Femur (tissue), 1 donor: ENCODE measurements around the gene DCAF4.
"Not testable (repeated sequence)": the region's sequence is repeated elsewhere in the genome, so short reads cannot be mapped to it uniquely, and the experiment has no call there.

Source experiments
- DNase-seq: peaks from one replicate; pipeline ENCODE4 v3.0.0-alpha.2; 2017

Gene DCAF4

DNA sequence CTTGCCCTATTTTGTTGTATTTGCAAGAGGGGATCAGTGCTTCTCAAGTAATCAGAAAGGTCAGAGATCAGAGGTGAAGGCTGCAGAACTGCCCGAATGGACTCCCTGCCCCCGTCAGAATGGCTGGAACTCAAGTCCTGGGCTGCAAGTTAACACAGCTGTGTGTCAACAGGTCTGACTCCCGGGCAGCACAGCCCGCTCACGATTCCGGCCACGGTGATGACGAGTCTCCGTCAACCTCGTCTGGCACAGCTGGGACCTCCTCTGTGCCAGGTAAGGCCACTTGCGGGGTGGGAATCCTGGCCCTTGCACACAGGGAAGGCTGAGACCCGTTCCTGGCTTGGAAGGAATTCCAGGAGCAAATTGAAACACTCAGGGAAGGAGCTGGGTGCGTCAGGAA, 13.4 kb downstream of the DCAF4 start:
- DNase-seq, result no peak

DNA sequence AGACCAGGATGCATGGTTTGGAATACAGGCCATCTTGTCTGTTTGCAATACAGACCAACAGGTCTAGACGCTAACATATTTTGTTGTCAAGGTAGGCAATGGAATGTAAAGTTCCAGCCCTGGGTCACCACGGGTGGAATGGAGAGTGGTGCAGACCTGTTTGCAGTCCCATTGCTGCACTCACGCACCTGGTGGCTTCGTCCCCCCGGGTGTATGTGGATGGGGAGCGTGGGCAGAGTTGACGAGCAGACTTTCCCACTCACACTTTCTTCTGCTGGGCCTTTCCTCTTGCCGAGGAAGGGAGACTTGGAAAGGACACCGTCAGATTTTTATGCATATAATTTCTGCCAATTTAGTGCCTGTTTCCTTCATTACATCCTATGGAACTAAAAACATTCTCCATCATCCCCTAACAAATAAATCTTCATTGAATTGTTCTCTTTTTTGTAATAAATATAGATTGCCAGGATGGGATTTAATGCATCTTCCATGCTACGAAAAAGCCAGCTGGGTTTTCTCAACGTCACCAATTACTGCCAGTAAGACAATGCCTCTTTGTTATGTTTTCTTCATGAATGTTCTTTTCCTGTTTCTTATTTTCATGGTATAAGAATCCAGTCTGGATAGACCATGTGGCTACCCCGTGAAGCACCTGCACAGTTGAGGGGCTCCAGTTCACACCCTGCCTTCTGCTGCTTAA, 15.2 kb downstream of the DCAF4 start:
- no peak for DNase-seq

DNA sequence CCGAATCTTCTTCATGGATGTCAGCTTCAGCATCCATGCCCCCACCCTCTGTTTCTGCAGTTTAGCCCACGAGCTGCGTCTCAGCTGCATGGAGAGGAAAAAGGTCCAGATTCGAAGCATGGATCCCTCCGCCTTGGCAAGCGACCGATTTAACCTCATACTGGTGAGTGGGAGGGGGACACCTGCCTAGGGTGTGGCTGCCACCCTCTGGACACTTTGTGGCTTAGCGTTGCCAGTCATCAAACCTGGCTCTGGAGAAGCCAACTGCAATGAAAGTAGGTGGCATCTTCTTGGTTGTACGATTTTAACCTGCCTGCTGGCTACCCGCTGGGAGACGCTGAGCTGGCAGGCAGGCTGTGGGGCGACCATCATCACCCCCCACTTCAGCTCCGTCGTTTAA, 16.7 kb downstream of the DCAF4 start:
- DNase-seq, result no peak

DNA sequence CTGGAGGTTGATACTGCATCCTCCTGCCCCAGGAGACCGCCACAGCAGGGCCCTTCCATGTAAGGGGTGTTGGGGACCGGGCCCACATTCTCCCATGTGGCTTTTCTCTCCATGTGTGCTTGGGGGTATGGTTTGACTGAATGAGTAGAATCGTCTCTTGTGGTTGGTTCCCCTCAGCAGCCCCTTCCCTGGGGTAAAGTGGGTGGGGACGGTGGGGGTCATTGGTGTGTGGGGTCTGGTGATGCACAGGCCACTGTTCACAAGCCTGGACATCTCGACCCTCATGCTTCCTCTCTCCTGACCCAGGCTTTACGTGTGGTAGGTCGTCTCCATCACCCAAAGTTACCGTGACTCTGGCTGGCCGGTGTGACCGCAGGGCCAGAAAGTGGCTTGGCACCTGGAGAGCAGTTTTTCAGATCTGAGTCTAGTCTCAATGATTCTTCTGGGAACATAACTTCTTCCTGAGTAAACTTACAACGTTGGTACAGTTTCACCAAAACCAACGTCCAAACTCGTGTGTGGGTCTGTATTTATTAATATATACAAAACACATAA, 17.7 kb downstream of the DCAF4 start:
- DNase-seq, result no peak

DNA sequence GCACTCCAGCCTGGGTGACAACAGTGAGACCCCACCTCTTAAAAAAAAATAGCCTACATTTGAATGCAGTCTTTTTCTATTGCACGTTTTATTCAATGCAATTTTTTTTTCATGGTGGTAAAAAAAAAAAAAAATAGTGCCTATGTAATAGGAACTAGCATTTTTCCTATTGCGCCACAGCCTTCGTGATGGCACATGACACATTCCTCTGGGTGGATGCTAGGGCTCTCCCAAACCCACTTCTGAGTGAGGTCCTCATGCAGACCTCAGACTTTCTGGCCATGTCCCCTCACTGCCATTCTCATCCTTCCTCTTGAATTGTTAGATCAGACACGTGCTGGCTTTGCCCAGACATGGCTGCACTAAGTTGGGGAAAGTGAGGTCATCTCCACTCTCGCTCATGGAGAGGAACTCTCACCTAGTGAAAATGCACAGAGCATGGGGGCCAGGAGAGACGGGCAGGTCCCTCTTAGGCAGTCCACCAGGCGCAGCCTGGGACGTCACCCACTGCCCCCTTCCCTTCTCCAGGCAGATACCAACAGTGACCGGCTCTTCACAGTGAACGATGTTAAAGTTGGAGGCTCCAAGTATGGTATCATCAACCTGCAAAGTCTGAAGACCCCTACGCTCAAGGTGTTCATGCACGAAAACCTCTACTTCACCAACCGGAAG, 19.2 kb downstream of the DCAF4 start:
- no peak for DNase-seq

DNA sequence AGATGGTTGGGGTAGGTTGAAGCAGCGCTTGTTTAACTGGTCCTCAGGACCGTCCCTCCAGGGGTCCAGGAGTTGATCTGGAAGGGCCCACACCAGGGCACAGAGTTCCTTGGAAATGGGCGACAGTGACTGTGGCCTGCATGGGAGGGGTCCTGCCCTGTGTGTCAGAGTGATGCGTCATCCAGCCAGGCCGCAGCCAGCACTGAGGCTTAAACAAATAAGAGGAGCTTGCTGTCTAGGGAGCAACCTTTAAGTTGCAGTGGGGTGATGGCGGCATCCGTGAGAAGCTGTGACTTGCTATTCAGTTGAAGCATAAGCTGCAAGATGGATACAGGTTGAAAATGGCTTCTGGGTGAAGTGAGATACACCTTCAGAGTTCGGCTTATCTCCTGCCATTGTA, 20.2 kb downstream of the DCAF4 start:
- DNase-seq, result no peak

DNA sequence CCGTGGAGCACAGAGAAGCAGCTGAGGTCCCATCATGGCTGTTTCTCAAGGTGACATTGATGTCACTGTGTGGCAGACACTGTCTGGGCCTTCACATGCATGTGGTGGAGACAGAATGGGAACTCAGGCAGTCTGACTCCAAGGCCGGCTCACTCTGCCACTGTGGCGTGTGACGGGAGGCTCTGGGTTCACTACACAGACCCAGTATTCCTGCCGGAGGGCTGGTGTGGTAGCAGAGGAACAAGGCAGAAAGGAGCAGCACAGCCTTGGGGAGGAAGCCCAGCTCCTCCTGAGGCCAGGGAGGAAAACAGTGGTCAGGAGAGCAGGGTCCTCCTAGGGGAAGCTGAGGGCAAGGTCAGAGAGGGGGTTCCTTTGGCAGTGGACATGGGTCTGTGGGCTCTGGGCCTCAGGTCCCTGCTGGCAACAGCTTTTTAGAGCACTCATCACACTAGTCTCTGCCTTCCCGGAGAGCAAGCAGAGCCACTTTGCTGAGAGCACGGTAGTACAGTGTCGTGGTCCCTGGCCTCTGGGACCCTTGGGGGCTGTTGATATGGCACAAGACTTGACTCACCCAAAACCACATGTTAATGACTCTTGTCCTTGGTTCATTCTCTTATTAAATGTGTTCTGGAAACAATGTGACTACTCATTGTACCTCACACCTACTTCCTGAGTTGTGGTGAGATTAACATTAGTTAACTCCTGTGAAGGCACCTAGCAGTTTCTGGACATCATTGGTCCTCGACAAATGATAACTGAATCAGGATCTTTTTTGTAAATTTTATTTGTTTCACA, 21.3 kb downstream of the DCAF4 start:
- no peak for DNase-seq

DNA sequence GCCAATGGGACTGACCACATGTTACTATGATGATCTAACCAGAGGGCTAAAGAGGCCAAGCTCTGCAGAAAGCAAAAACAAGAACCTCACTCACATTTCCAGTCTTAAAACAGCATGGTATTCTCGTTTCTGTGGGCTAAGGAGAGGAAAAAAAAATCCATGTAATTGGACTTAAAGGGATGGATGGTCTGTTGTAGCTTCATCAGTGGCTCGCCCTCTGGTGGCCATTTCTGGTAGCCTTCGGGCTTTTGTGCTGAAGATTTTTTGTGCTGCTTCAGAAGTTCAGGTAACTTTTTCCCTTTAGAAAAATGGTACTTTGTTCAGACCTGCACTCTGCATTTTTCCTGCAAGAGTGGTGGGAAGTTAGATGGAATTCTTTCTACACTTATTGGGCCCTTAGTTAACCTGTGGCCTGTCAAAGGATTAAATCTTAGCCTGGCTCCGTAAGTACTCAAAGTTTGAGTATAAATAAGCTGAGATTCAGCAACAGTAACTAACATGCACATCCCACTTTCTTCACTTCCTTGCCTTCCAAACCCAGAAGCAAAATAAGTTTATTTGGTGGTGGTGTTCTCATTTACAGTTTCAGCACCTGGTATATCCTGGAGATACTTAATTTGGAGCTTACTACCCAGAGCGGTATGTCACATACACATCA, 22.3 kb downstream of the DCAF4 start:
- DNase-seq, result peak; percentile 62

DNA sequence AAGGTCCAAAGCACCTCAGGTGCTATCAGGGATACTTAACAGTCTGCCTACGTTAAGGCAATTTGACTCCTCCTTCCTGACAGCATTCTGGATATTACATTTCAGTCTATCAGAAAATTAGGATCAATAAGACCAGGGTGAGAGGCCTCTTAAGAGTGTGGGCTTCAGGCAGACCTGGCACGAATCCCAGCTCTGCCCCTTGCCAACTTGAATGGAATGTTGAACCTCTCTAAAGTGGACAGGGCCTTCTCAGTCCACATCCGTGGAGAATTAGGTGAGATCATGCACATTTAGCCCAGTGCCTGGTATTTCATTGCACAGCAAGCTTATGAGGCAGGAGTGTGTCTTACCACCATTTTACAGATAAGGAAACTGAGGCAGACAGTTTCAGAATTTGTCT, 25.9 kb downstream of the DCAF4 start:
- no peak for DNase-seq

DNA sequence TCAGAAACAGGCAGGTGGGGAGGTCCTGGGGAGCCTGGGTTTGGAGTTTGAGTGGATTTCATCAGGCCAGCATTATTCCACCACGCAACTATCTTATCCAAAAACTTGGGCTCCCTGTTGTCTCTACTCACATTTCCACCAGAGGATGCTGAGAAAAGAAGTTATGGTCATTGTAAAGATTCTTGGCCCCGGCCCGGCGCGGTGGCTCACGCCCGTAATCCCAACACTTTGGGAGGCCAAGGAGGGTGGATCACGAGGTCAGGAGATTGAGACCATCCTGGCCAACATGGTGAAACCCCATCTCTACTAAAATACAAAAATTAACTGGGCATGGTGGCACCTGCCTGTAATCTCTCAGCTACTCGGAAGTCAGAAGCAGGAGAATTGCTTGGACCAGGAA, 30.5 kb downstream of the DCAF4 start:
- DNase-seq, result not testable (repeated sequence)

DNA sequence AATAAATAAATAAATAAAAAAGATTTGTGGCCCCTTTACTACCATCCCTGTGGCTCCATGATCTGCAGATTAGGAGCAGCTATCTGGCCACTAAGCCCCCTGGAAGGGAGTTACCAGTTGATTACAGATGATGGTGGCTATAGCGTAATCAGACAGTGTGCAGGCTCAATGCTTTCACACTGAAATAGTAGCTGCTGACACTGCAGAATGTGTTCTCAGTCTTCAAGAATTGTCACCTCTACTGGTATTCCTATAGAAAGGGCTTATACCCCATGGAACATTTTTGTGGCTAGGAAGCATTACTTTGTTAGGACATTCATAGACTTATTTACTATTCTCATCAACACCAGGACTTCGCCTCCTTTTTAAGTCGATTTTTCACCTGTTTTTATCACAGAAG, 30.9 kb downstream of the DCAF4 start:
- no peak for DNase-seq

DNA sequence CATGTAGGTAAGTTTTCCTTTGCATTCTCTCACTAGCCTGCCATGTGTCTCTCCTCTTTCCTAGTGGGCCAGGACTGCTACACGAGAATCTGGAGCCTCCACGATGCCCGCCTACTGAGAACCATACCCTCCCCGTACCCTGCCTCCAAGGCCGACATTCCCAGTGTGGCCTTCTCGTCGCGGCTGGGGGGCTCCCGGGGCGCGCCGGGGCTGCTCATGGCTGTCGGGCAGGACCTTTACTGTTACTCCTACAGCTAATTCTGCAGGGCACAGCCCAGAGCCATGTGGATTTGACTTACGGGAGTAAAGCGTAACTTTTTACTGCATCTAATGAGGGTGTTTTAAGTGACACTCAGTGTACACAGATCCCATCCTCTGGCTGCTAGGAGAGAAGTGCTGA, 32.3 kb downstream of the DCAF4 start:
- DNase-seq, result no peak

DNA sequence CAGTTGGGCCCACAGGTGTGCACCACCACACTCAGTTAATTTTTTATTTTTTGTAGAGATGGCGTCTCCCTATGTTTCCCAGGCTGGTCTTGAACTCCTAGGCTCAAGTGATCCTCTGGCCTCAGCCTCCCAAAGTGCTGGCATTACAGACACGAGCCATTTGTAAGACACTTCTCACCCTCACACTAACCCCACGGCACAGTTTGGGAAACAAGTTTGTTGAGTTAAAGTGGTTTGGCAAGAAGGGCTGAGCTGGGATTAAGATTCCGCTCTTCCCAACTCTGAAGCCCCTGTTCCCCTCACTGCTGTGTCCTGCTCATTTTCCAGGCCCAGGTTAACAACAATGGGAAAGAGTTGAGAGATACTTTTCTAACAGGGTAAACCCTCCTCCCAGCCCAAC, 34.8 kb downstream of the DCAF4 start:
- not testable (repeated sequence) for DNase-seq

DNA sequence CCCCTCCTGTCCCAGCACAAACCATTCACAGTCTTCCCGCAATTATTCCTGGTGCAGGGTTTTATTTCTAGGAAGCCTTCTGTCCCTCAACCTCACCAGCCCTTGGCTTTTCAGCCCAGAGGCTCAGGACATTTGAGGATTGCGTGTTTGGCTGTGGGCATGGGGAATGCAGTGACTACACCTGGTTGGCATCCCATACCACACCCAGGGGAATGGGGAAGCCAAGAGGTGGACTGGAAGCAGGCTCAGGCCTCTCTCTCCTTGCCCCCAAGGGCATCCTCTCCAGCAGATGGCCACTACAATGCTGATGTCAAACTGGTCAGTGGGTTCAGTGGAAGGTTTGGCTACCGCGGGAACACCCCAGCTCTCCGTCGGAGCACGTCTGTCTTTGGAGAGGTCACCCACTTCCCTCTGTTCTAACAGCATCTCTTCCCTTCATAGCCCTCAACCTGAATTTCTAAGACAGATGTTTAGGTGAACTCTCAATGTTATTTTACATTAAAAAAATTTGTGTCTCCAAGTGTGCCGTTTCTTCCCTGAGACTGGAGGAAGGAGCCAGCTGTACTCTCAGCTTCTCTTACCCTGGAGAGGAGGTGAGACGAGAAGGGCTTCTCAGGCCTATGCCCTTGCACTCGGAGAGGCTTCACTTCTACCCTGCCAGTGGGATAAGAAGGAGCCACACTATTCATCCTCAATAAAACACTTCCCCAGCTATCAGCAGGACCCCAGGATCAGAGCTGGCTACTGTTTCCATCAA, 35.5 kb downstream of the DCAF4 start:
- no peak for DNase-seq

DNA sequence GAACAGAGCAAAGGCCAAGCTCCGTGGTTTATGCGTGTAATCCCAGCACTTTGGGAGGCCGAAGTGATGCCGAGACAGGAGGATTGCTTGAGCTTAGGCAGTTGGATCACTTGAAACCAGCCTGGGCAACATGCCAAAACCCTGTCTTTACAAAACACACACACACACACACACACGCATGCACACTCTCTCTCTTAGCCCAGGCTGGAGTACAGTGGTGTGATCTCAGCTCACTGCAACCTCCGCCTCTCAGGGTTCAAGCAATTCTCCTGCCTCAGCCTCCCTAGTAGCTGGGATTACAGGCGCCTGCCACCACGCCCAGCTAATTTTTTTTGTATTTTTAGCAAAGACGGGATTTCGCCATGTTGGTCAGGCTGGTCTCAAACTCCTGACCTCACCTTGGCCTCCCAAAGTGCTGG, 36.1 kb downstream of the DCAF4 start:
- not testable (repeated sequence) for DNase-seq

DNA sequence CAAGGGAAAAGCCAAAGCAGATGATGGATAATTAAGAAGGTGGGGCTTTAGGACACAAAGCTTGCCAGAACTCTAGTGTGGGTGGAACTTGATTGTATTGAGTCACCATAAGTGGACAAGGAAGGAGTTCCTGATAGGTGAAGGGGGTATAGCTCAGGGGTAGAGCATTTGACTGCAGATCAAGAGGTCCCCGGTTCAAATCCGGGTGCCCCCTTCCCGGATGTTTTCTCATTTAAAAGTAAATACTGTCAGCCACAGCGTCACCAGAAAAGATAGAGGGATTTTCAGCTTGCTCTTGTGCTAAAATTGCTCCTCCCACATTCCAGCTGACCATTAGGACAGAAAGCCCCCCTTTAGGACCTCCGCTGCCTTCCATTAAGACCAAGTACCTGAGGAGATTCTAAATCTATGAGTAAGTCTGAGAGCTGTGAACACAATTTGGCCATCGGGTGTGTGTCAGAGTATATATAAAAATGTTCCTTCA, 36.6 kb downstream of the DCAF4 start:
- DNase-seq, result no peak

DNA sequence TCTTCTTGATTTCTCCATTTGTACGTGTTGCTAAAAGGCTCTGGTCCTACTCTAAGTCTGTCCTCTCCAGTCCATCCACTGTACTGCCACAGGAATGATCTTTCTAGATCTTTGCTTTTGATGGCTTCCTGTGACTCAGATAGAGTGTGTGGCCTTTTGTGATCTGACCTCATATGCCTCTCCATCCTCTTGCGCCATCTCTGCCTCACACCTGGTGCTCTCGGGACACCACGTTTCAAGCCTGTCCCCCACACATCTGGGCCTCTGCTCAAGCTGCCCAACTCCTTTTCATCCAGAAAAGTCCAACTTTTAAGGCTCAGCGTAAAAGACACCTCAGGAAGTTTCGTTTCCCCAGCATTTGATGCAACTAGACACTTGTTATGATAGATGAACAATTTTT, 39.0 kb downstream of the DCAF4 start:
- DNase-seq, result no peak

DNA sequence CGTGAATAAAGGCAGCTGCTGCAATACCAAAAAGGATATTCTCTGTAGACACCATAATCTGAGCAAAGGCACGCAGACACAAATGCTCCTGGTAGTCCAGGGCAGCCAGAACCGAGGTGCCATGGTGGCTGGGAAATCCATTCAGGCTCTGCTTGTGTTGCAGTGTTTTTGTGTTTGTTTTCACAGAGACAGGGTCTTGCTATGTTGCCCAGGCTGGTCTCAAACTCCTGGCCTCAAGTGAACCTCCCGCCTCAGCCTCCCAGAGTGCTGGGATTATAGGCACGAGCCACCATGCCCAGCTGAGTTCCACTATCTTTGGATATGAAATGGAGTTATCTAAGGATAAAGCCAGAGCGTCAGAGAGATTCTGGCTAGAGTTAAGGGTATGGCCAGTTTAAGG, 39.8 kb downstream of the DCAF4 start:
- DNase-seq, result no peak

DNA sequence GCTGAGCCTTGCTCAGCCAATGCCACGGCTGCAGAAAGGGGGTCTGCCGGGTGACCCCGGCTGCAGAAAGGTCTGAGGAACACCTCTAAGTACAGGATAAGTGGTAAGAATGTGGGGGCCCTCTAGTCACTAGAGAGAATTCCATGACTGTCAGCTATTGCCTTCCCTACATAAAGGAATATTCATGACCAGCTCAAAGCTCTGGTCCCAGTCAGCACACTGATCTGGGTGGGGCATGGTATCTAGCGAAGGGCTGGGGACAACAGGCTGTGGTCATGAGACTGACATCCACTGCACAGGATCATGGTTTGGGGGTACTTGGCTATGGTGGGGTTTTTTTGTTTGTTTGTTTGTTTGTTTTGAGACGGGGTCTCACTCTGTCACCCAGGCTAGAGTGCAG, 42.1 kb downstream of the DCAF4 start:
- no peak for DNase-seq

DNA sequence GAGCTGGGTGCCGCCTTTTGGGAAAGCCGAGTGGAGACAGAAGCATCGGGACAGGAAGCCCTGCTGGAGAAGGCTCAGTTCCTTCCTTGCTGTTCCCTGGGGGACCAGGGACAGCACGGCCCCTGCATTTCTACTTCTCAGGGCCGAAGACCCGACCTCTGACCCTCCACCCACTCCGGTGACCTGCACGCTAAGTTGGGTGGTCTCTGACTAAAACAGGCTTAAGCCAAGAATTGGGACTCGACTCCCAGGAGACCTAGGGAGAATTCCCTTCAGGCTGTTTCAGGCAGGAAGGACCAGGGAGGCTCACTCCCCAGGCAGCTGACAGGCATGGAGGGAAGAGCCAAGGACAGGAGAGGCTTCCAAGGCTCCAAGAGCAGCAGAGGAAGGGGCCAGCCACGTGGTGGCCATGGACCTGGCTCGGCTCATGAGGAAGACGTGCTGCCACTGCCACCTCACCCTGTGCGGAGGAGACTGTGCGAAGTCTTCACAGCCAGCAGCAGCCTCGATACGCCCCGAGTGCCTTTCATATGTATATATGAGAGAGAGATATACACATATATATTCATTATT, 43.9 kb downstream of the DCAF4 start:
- no peak for DNase-seq

DNA sequence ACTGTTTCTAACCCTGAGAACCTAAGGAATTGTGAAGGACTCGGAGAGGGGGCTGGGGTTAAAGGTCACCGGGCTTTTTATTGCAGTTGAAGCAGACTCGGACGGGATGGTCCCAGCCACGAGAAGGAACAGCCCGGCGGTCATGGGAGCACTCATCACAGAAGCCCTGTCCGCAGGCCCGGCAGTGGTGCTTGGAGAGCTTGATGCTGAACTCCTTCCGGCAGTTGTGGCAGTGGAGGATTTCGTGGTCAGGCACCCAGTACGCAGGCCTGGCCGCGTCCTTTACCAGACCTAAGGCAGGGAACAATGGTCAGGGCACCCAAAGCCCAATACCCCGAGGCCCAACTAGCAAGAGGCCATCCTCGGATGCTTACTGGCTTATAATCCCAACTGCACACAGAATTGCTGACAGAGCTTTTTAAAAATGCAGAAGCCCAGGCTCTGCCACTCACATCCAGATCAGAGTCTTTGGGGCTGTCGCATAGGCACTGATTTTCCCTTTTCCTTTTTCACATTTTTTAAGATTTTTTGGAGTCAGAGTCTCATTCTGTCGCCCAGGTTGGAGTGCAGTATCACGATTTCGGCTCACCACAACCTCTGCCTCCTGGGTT, 44.7 kb downstream of the DCAF4 start:
- DNase-seq, result no peak
